Measurements from ENCODE around the gene NQO2. TPM values are rescaled to one million over a fixed set of nuclear protein-coding genes. Genes with fewer than 3 reads are reported as not detected.
"Not testable (repeated sequence)": the region's sequence is repeated elsewhere in the genome, so short reads cannot be mapped to it uniquely, and the experiment has no call there.

NQO2 gene
- total RNA-seq, 1 experiment from 2014 or later, result 45.7 TPM

DNA sequence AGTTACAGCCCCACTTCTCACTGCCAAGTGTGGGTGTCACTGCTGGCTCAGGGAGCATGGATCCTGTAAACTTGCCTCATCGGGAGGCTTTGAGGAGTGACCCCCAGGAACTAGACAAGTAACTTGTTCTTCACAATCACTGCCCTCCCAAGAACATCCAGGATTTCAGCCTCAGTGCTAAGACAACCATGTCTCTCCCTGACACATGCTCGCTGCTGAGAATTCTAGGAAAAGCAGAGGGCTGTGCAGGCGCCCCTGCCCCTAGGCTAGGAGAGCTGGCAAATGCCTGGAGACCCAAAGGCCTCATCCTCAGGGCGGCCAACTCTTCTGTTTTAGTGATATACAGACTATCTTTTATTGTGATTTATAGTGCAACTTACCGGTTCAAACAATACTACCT is 3.5 kb downstream of the NQO2 start:
- DNase-seq (ENCODE audit: low read depth, low spot score); H3K4me1 ChIP-seq (ENCODE audit: control insufficient read depth, insufficient read depth, low read length); BruUV-seq (replicated peaks); H3K4me3 ChIP-seq (ENCODE audit: low read depth in 2 of 2, low read length in 2 of 2); H3K36me3 ChIP-seq (ENCODE audit: control insufficient read depth, insufficient read depth, low read length); intact Hi-C loops (cut with micrococcal nuclease; ENCODE audit: unreplicated experiment); in situ Hi-C loops (cut with HindIII; ENCODE audit: low pct_unique_long_range_greater_than_20kb, low sequenced_read_pairs); CTCF ChIA-PET; H3K9me3 ChIP-seq (ENCODE audit: control insufficient read depth, insufficient read depth, low read depth, low read length); POLR2A ChIA-PET; H3K27me3 ChIP-seq (ENCODE audit: control insufficient read depth, insufficient read depth, low read length); ATAC-seq; H3K27ac ChIP-seq (ENCODE audit: low read length): not testable (repeated sequence)

- TSS peak; percentile 9 for BruUV-seq (replicated peaks)
Observed at GRCh38 chr6:3005077-3005476, 5.4 kb downstream of the NQO2 start.

More at GRCh38 chr6:3005077-3005476, 5.4 kb downstream of the NQO2 start:
- no peak for DNase-seq (ENCODE audit: low read depth, low spot score)
- no peak overlapping the region for H3K27ac ChIP-seq (ENCODE audit: low read length)
- no peaks in the 10 kb centered on the region for H3K9me3 ChIP-seq (ENCODE audit: control insufficient read depth, insufficient read depth, low read depth, low read length)
- ChIA-PET POLR2A (no interaction called here), CTCF (no interaction called here)
- in situ Hi-C loops (cut with HindIII; ENCODE audit: low pct_unique_long_range_greater_than_20kb, low sequenced_read_pairs) (no loop called here), intact Hi-C loops (cut with micrococcal nuclease; ENCODE audit: unreplicated experiment) (no loop called here)
- TF ChIP-seq REST (IDR thresholded peaks at IDR 0.05; ENCODE audit: insufficient read depth in 1 of 2, low read depth in 2 of 2, low read length in 1 of 2), result no peak
- TF ChIP-seq TCF7L2 (IDR thresholded peaks at IDR 0.05; ENCODE audit: low read depth, low read length), result no peak
- no peak for TF ChIP-seq SIN3A (IDR thresholded peaks at IDR 0.05; ENCODE audit: borderline replicate concordance, insufficient read depth, low read depth, low read length)
- TF ChIP-seq CTCF (IDR thresholded peaks at IDR 0.05), result no peak
- TF ChIP-seq POLR2AphosphoS5 (IDR thresholded peaks at IDR 0.05; ENCODE audit: low read depth, low read length), result no peak
- no peaks in the 10 kb centered on the region for H3K27me3 ChIP-seq (ENCODE audit: control insufficient read depth, insufficient read depth, low read length)
- ATAC-seq, result no peak
- H3K4me3 ChIP-seq (ENCODE audit: low read depth in 2 of 2, low read length in 2 of 2), result no peak overlapping the region
- H3K36me3 ChIP-seq (ENCODE audit: control insufficient read depth, insufficient read depth, low read length), result no peaks in the 10 kb centered on the region; the same call in 1 of the 2 replicates
- peaks cover 8% of the 10 kb centered on the region for H3K4me1 ChIP-seq (ENCODE audit: control insufficient read depth, insufficient read depth, low read length)

Measured in Panc1 (cell line).